GM19023 (cell line): ENCODE results near the gene SPATS2.

Experiments
- ATAC-seq: cut with Tn5 transposase; IDR thresholded peaks from one replicate; pipeline ENCODE4 v1.9.1; 2021; ENCODE audit warnings: mild to moderate bottlenecking, moderate library complexity; ENCODE audit not compliant: unreplicated experiment

SPATS2 gene

DNA sequence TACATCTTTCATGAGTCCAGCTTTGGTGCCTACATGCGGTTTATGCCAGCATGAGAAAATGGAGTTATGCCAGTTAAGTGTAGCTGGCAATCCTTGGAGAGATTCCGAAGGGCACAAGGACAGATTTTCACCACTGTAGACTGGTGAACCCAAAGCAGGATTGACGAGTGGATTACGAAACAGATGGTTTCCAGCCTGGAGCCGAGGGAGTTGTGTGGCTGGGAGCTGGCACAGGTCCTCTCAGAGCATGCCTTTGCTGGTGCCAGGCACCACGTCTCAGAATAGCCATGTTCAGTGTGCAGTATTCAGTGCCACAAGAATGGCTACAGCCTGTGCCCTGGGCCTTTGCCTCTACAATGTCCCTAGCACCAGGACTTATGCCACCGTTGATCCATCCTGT lies 184.8 kb downstream of the SPATS2 start:
- ATAC-seq, result no peak

- no peak for ATAC-seq
These were observed 185.2 kb downstream of the SPATS2 start for GRCh38 chr12:49552425-49552824.

- no peak for ATAC-seq
These were observed 185.6 kb downstream of the SPATS2 start for GRCh38 chr12:49552899-49553298.

DNA sequence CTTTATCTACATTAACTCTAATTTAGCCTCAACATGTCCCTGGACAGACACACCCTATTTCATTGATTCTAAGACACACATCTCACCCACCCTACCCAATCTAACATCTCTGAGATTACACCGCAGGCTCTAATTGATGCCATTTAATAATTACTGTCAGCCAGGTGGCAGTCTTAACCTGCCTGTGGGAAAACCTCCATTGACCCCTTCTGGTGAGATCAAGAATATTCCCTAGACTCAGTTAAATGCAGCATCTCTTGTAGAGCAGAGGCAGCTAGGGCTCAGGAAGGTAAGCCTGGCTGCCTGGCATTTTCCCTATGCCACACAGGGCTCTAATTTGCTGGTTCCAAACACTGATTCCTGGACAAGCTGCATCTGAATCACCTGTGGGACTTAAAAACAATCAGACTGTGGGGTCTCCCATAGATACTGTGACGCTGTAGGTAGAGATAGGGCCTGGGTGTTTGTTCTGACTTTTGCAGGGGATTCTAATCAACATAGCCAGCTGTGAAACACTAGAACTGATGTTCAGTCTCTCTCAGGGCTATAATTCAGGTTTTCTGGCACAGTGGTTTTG lies 186.3 kb downstream of the SPATS2 start:
- ATAC-seq, result no peak

- ATAC-seq, result no peak
These were observed 187.0 kb downstream of the SPATS2 start for GRCh38 chr12:49554266-49554665.

DNA sequence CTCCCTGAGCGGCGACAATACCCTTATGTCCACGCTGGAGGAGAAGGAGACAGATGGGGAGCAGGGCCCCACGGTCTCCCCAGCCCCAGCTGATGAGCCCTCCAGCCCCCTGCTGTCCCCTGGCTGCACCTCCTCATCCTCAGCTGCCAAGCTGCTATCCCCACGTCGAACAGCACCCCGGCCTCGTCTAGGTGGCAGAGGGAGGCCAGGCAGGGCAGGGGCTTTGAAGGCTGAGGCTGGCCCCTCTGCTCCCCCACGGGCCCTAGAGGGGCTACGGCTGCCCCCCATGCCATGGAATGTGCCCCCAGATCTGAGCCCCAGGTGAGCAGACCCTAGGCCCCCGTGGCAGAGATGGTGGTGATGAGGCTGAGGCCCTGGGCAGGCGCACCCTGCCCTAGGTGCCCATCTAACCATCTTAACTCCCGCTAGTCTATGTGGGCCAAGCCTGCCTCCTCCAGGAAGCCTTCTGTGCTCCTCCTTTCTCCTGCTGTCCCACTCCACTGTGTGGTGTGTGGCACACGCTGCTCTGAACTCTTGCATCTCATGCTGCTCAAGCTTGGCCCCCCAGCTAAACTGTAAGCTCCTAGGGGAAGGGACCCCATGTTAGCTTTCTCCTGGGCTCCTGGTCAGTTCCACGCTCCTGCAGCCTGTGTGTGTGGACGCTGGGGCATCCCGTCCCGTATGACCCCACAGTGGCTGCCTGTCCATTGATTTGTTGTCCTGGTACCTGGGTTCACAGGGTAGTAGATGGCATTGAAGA lies 188.5 kb downstream of the SPATS2 start:
- ATAC-seq, result no peak

- ATAC-seq, result no peak
These were observed 189.3 kb downstream of the SPATS2 start for GRCh38 chr12:49556391-49557186.

DNA sequence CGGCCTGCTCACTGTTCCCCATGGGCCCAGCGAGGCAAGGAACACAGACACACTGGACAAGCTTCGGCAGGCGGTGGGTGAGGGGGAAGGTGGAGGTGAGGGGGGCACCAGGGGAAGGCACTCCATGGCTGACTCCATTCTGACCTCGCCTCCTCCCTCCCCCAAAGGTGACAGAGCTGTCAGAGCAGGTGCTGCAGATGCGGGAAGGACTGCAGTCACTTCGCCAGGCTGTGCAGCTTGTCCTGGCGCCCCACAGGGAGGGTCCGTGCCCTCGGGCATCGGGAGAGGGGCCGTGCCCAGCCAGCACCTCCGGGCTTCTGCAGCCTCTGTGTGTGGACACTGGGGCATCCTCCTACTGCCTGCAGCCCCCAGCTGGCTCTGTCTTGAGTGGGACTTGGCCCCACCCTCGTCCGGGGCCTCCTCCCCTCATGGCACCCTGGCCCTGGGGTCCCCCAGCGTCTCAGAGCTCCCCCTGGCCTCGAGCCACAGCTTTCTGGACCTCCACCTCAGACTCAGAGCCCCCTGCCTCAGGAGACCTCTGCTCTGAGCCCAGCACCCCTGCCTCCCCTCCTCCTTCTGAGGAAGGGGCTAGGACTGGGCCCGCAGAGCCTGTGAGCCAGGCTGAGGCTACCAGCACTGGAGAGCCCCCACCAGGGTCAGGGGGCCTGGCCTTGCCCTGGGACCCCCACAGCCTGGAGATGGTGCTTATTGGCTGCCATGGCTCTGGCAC lies 190.1 kb downstream of the SPATS2 start:
- no peak for ATAC-seq

DNA sequence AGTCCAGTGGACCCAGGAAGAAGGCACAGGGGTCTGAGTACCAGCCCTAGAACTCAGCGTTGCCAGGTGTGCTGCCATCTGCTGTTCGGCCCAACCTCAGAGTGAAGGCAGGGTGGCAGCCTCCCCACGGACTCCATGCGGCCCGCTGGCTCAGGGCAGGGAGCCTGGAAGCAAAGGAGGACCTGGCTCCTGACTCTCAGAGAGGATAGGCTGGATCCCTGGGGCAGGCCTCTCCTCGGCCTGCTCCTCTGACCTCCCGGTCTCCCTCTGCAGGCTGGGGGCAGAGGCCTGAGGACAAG lies 190.6 kb downstream of the SPATS2 start:
- ATAC-seq, result no peak

DNA sequence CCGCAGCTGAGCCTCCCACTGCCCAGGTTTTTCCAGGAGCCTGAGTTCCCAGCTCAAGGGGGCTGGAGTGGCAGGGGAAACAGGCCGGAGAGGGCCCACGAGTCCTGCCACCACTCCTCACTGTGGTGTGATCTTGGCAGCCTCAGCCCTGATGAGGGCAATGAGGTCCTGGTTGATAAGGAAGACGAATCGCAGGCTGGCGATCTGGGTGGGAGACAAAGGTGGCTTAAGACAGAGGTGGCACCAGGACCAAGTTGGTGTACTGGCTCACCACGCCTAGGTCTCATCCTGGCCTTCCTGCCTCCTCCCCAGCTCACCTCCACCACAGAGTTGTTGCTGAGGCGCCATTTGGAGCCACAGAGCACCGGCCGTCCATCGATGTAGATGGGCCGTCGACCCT lies 191.3 kb downstream of the SPATS2 start:
- no peak for ATAC-seq

DNA sequence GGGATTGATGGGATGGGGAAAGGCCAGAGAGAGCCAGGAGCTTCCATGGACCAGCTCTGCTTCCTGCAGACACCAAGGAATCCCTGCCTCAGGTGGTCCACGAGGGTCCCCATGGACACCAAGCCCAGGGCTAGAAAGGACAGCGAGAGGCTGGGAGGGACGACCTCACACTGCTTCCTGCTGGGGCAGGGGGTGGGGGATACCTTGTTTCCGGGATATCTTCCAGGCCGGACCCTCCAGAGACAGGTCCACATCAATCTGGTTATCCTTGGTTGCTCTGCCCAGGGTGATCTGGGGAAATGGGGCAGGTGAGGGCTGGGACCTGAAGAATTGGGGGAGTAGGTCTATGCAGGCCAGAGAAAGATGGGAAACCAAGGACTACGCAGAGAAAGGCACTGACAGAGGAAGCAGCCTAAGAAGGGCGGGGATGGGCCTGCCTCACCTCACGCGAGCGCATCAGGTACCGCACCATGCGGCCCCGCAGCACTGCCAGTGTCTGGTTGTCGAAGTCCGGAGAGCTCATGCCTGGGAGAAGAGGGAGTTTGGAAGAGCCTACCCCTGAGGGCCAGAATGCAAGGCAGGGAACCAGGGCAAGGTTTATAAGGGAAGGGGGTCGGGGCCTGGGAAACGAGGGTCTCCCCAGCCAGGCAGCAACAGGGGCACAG lies 191.9 kb downstream of the SPATS2 start:
- ATAC-seq, result no peak

GRCh38 chr12:49560695-49561094 lies 193.4 kb downstream of the SPATS2 start:
- no peak for ATAC-seq

DNA sequence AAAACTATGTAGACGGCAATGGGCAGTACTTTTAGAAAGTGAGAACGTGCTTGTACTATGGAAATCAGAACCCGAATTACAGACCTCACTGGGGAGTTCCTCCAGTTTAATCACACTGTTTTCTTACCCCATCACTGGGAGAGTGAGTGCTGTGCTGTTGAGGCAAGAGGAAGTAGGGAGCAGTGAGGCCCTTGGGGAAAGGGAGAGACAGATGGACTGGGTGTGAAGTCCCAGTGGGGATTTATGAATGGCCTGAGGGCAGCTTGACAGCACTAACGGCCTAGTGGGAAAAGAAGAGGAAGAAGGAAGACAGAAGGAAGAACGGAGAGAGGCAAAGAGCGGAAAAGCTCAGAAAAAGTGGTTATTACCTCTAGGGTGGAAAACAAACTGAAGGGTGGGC lies 195.0 kb downstream of the SPATS2 start:
- no peak for ATAC-seq

GRCh38 chr12:49562831-49563230 lies 195.6 kb downstream of the SPATS2 start:
- no peak for ATAC-seq

- no peak for ATAC-seq
These were observed 196.9 kb downstream of the SPATS2 start for GRCh38 chr12:49563951-49564685.

GRCh38 chr12:49564686-49565405 lies 197.6 kb downstream of the SPATS2 start:
- no peak for ATAC-seq

GRCh38 chr12:49565406-49566265 lies 198.4 kb downstream of the SPATS2 start:
- ATAC-seq, result no peak

DNA sequence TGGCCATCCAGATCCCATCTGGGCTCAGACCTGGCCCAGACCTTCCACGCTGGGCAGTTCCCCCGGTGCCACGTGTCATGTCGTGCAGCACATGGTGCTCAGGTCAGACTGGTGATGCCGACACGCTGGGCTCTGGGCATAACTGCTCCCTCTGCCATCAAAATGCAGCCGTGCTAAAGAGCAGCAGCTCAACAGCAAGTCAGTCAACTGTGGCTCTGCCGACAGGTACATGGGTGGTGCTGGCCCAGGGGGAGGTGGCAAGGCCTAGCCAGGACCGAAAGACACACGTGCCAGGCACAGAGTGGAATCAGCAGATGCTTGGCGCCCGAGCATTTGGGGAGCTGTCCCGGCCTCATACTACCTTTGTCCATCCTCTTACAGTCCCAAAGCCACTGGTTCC lies 199.1 kb downstream of the SPATS2 start:
- ATAC-seq, result no peak

GRCh38 chr12:49567302-49567610 lies 200.0 kb downstream of the SPATS2 start:
- ATAC-seq, result no peak
